ENCODE data around the gene MACF1.
"Not testable (repeated sequence)": the region's sequence is repeated elsewhere in the genome, so short reads cannot be mapped to it uniquely, and the experiment has no call there.

MACF1 gene

GRCh38 chr1:39519376-39519775 lies 314.9 kb downstream of the MACF1 start:
- in situ Hi-C loops (cut with HindIII; ENCODE audit: low pct_ligation_motif_present, low sequenced_read_pairs); H3K27ac ChIP-seq; H3K27me3 ChIP-seq (replicated peaks); H3K4me3 ChIP-seq (ENCODE audit: low read depth, low read length); H3K36me3 ChIP-seq (replicated peaks): not testable (repeated sequence)
- peak; percentile 49 for DNase-seq

DNA sequence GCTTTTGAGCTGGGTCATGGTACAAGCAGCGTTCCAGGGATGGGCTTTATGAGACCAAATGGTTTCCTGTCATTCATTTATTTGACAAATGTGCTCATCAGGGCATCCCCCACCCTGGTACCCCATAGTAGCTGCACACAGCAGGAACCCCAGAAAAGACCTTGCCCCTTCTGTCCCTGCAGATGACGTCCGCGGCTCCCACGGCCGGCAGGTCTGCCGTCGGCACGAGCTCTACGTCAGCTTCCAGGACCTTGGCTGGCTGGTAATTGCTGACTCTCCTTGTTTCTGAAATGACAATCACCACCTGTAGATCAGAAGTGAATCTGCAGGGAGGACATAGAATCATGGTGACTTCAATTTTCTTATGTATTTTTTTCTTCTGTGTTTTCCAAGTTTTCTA lies 317.7 kb downstream of the MACF1 start:
- DNase-seq; H3K27ac ChIP-seq; H3K36me3 ChIP-seq (replicated peaks); H3K27me3 ChIP-seq (replicated peaks); in situ Hi-C loops (cut with HindIII; ENCODE audit: low pct_ligation_motif_present, low sequenced_read_pairs); H3K4me3 ChIP-seq (ENCODE audit: low read depth, low read length): not testable (repeated sequence)

GRCh38 chr1:39522661-39523567 lies 318.4 kb downstream of the MACF1 start:
- TF ChIP-seq CTCF (IDR thresholded peaks at IDR 0.05; ENCODE audit: low read depth, low read length, missing control alignments), result no peak
- in situ Hi-C loops (cut with HindIII; ENCODE audit: low pct_ligation_motif_present, low sequenced_read_pairs), result no loop called here
- H3K4me3 ChIP-seq (ENCODE audit: low read depth, low read length), result no peak overlapping the region
- DNase-seq, result no peak
- H3K27me3 ChIP-seq (replicated peaks), result no peaks in the 10 kb centered on the region
- H3K27ac ChIP-seq, result no peak overlapping the region
- peaks cover 3% of the 10 kb centered on the region for H3K36me3 ChIP-seq (replicated peaks)

- no peak overlapping the region for H3K4me3 ChIP-seq (ENCODE audit: low read depth, low read length)
- H3K27me3 ChIP-seq (replicated peaks), result no peaks in the 10 kb centered on the region
- no peak overlapping the region for H3K27ac ChIP-seq
- no peak for DNase-seq
- H3K36me3 ChIP-seq (replicated peaks), result peaks cover 13% of the 10 kb centered on the region
- in situ Hi-C loops (cut with HindIII; ENCODE audit: low pct_ligation_motif_present, low sequenced_read_pairs), result no loop called here
- TF ChIP-seq CTCF (IDR thresholded peaks at IDR 0.05; ENCODE audit: low read depth, low read length, missing control alignments), result no peak
Measured at GRCh38 chr1:39524171-39524570, 319.7 kb downstream of the MACF1 start.

DNA sequence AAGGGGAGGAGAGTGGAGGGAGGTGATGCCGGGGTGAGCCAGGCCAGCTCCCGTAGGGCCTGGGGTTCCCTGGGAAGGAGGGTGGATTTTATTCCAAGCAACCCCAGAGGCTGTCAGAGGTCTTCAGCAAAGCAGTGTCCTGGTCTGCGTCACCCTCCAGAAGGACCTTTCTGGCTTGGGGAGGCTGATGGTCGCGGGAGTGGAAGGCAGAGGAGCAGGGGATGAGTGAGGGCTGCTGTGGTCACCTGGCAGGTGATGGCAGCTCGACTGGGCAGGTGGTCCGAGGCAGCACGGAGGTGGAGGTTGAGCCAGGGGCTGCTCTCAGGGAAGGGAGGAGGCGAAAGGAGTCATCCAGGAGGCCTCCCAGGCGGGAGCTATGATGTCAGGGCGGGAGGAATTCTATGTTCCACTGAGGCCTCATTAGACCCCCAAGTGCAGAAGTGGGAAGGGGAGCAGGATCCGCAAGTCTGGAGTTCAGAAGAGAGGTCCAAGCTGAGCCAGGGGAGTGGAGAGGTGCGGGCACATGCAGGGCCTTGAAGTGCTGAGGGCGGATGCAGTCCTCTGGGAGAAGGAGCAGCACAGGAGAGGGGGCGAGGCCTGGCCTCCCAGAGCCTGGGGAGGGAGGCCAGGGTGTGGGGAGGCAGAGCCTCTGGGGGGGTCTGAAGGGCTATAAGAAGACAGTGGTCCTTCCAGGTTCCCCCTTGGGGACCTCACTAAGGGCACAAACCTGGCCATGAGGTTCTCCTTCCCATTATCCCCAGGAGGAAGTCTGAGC lies 320.3 kb downstream of the MACF1 start:
- Histone ChIP-seq H3K27me3 (replicated peaks) (no peaks in the 10 kb centered on the region), H3K36me3 (replicated peaks) (peaks cover 15% of the 10 kb centered on the region), H3K27ac (no peak overlapping the region), H3K4me3 (ENCODE audit: low read depth, low read length) (no peak overlapping the region)
- DNase-seq, result no peak
- in situ Hi-C loops (cut with HindIII; ENCODE audit: low pct_ligation_motif_present, low sequenced_read_pairs), result no loop called here
- no peak for TF ChIP-seq CTCF (IDR thresholded peaks at IDR 0.05; ENCODE audit: low read depth, low read length, missing control alignments)

DNA sequence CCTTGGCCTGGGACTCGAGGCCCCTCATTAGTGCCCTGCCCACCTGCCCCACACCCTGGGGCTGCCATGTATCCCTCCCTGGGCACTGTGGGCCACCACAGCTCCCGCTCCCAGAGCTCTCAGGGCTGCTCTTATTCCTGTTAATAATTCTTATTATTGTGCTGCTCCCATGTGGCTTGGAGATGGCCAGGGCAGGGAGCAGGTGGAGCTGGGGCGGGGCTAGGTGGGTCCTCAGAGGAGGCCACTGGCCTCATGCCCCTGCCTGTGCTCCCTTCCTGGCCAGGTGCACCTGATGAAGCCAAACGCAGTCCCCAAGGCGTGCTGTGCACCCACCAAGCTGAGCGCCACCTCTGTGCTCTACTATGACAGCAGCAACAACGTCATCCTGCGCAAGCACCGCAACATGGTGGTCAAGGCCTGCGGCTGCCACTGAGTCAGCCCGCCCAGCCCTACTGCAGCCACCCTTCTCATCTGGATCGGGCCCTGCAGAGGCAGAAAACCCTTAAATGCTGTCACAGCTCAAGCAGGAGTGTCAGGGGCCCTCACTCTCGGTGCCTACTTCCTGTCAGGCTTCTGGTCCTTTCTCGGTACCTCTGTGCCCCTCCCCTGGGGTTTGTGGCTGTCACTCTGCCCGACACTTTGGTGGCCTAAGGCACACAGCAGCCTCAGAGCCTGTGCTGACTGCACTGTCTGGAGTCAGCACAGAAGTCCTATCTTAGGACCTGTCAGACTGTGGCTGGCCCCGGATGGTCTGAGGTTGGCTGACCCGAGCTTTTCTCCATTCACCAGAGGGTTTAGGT lies 321.1 kb downstream of the MACF1 start:
- in situ Hi-C loops (cut with HindIII; ENCODE audit: low pct_ligation_motif_present, low sequenced_read_pairs), result no loop called here
- no peaks in the 10 kb centered on the region for H3K27me3 ChIP-seq (replicated peaks)
- peaks cover 15% of the 10 kb centered on the region for H3K36me3 ChIP-seq (replicated peaks)
- H3K27ac ChIP-seq, result no peak overlapping the region
- no peak for DNase-seq
- no peak for TF ChIP-seq CTCF (IDR thresholded peaks at IDR 0.05; ENCODE audit: low read depth, low read length, missing control alignments)
- no peak overlapping the region for H3K4me3 ChIP-seq (ENCODE audit: low read depth, low read length)
